Fibroblast of mammary gland (primary cell): ENCODE data around the gene BCAP31.

Source experiments
- DNase-seq: peaks from one replicate; pipeline ENCODE4 v3.0.0-alpha.2; 2010; ENCODE audit warnings: low read depth
- H3K4me3 ChIP-seq: 2 replicates; pipeline ENCODE4 v1.5.1; 2011; ENCODE audit warnings: low read depth, mild to moderate bottlenecking, low read length, moderate library complexity; ENCODE audit not compliant: control insufficient read depth
- CTCF ChIP-seq: conservative IDR thresholded peaks from 2 replicates; pipeline ENCODE4 v1.5.1; 2011; ENCODE audit warnings: low read depth, low read length, inconsistent platforms; ENCODE audit not compliant: control insufficient read depth, insufficient read depth

BCAP31 gene

GRCh38 chrX:153738056-153738605 is 13.9 kb upstream of the BCAP31 start:
- no peak overlapping the region for H3K4me3 ChIP-seq
- TF ChIP-seq CTCF, result no peak
- DNase-seq, result no peak

- no peak for DNase-seq
- TF ChIP-seq CTCF, result no peak
- no peak overlapping the region for H3K4me3 ChIP-seq
Measured at GRCh38 chrX:153736871-153737441, 12.8 kb upstream of the BCAP31 start.

GRCh38 chrX:153736071-153736820 is 12.1 kb upstream of the BCAP31 start:
- no peak for TF ChIP-seq CTCF
- no peak overlapping the region for H3K4me3 ChIP-seq
- DNase-seq, result no peak

GRCh38 chrX:153735274-153735673 is 11.1 kb upstream of the BCAP31 start:
- no peak for TF ChIP-seq CTCF

GRCh38 chrX:153734871-153735270 is 10.7 kb upstream of the BCAP31 start:
- no peak for TF ChIP-seq CTCF

More at GRCh38 chrX:153735274-153735673, 11.1 kb upstream of the BCAP31 start:
- DNase-seq, result no peak
- no peak overlapping the region for H3K4me3 ChIP-seq

GRCh38 chrX:153733651-153734240 is 9.6 kb upstream of the BCAP31 start:
- H3K4me3 ChIP-seq, result no peak overlapping the region
- TF ChIP-seq CTCF, result no peak
- no peak for DNase-seq

More at GRCh38 chrX:153734871-153735270, 10.7 kb upstream of the BCAP31 start:
- no peak for DNase-seq
- no peak overlapping the region for H3K4me3 ChIP-seq
